ENCODE data around the gene TP53I3. TPM values are rescaled to one million over a fixed set of nuclear protein-coding genes. Genes with fewer than 3 reads are reported as not detected.
"Not testable (repeated sequence)": the region's sequence is repeated elsewhere in the genome, so short reads cannot be mapped to it uniquely, and the experiment has no call there.

Gene TP53I3
- total RNA-seq, 2 donors from 2014 or later = 18.5 to 36.8 TPM

DNA sequence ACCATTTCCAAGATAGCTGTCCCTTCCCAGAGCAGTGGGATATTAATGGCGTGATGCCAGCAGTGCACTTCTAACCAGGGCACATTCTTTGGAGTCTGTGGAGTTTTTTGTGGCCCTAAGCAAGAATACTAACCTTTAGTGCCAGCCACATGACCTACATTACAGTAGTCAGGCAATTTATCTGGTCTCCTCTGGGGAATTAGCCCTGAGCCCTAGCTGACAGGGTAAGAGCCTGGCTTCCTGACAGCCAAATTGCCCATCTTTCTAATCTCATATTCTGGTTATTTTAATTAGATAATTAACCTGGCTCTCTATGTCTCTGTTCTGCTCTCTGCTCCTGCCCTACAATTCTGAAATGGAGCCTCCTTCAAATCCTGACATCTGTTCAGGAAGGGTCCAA, 33.3 kb upstream of the TP53I3 start:
- DNase-seq = no peak
- WGBS, 2 donors = 40 to 57% methylated on average over 1 of the region's 1 CpG

DNA sequence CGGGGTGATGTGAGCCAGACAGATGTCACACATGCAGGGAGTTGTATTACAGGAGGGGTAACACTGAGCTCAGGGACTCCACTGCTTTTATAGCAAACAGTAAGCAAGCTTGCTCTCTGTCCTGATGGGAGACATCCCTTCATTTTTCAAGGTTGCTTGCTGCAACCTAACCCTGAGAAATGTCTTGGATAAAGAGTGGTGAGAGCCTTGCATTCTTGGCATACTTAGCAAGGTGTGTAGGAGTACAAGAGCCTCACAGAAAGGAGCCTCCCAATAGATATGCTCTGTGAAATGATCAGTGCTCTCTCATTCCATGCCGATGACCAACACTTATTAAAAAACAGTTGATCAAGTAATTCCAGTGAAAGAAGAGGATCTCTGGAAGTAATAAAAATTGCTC, 30.4 kb upstream of the TP53I3 start:
- H3K27ac ChIP-seq = no peak overlapping the region
- no peak overlapping the region for H3K4me3 ChIP-seq
- H3K36me3 ChIP-seq (replicated peaks in 1 of 2; ENCODE audit: insufficient read depth in 1 of 2, low read depth in 2 of 2) = no peaks in the 10 kb centered on the region
- H3K27me3 ChIP-seq = no peaks in the 10 kb centered on the region
- 50 to 95% methylated on average over 1 to 2 of the region's 2 CpGs for WGBS, 2 donors
- intact Hi-C loops (cut with DNase I) = no loop called here
- H3K9me3 ChIP-seq = no peaks in the 10 kb centered on the region
- DNase-seq = no peak
- ATAC-seq = no peak
- H3K4me1 ChIP-seq = no peaks in the 10 kb centered on the region
- TF ChIP-seq CTCF (IDR thresholded peaks at IDR 0.05) (no peak), POLR2A (IDR thresholded peaks at IDR 0.05) (no peak)

More for the DNA sequence above, 33.3 kb upstream of the TP53I3 start:
- Histone ChIP-seq H3K4me3 (no peak overlapping the region), H3K9me3 (no peaks in the 10 kb centered on the region), H3K4me1 (peaks cover 6% of the 10 kb centered on the region), H3K36me3 (replicated peaks in 1 of 2; ENCODE audit: insufficient read depth in 1 of 2, low read depth in 2 of 2) (no peaks in the 10 kb centered on the region), H3K27me3 (no peaks in the 10 kb centered on the region), H3K27ac (no peak overlapping the region)
- ATAC-seq = no peak
- intact Hi-C loops (cut with DNase I) = no loop called here
- TF ChIP-seq CTCF (IDR thresholded peaks at IDR 0.05) (no peak), POLR2A (IDR thresholded peaks at IDR 0.05) (no peak)

GRCh38 chr2:24111407-24111901, 26.8 kb upstream of the TP53I3 start:
- ATAC-seq (no peak), DNase-seq (no peak)
- Histone ChIP-seq H3K36me3 (replicated peaks in 1 of 2; ENCODE audit: insufficient read depth in 1 of 2, low read depth in 2 of 2) (no peaks in the 10 kb centered on the region), H3K27ac (no peak overlapping the region), H3K4me3 (no peak overlapping the region), H3K4me1 (no peaks in the 10 kb centered on the region), H3K27me3 (no peaks in the 10 kb centered on the region), H3K9me3 (no peaks in the 10 kb centered on the region)
- TF ChIP-seq POLR2A (IDR thresholded peaks at IDR 0.05) = no peak
- TF ChIP-seq CTCF (IDR thresholded peaks at IDR 0.05) = no peak
- 61 to 70% methylated on average over 2 of the region's 2 CpGs for WGBS, 2 donors
- intact Hi-C loops (cut with DNase I) = no loop called here

- H3K27me3 ChIP-seq = no peaks in the 10 kb centered on the region
- intact Hi-C loops (cut with DNase I) = no loop called here
- no peaks in the 10 kb centered on the region for H3K36me3 ChIP-seq (replicated peaks in 1 of 2; ENCODE audit: insufficient read depth in 1 of 2, low read depth in 2 of 2)
- DNase-seq (no peak), ATAC-seq (no peak)
- 78 to 82% methylated on average over 7 of the region's 7 CpGs for WGBS, 2 donors
- H3K4me3 ChIP-seq = no peak overlapping the region
- H3K27ac ChIP-seq = no peak overlapping the region
- TF ChIP-seq CTCF (IDR thresholded peaks at IDR 0.05) = no peak
- TF ChIP-seq POLR2A (IDR thresholded peaks at IDR 0.05) = no peak
- no peaks in the 10 kb centered on the region for H3K9me3 ChIP-seq
- no peaks in the 10 kb centered on the region for H3K4me1 ChIP-seq
These were observed 26.1 kb upstream of the TP53I3 start for GRCh38 chr2:24110660-24111303.

- whole genome bisulfite sequencing, 2 donors = 93 to 100% methylated on average over 1 of the region's 1 CpG
- ATAC-seq; intact Hi-C loops (cut with DNase I): not testable (repeated sequence)
These were observed 24.8 kb upstream of the TP53I3 start for GRCh38 chr2:24109431-24109830.

More at GRCh38 chr2:24109431-24109830, 24.8 kb upstream of the TP53I3 start:
- H3K27me3 ChIP-seq; H3K4me3 ChIP-seq; H3K4me1 ChIP-seq; H3K27ac ChIP-seq; H3K36me3 ChIP-seq (replicated peaks in 1 of 2; ENCODE audit: insufficient read depth in 1 of 2, low read depth in 2 of 2); H3K9me3 ChIP-seq; DNase-seq: not testable (repeated sequence)
